ENCODE data around the gene SLC22A5. TPM values are rescaled to one million over a fixed set of nuclear protein-coding genes. Genes with fewer than 3 reads are reported as not detected.

Gene SLC22A5
- total RNA-seq, 3 donors from 2014 or later (not counting 1 experiment from before 2014, with no cell fraction given), result 1.6 to 5.0 (median 3.9) TPM

DNA sequence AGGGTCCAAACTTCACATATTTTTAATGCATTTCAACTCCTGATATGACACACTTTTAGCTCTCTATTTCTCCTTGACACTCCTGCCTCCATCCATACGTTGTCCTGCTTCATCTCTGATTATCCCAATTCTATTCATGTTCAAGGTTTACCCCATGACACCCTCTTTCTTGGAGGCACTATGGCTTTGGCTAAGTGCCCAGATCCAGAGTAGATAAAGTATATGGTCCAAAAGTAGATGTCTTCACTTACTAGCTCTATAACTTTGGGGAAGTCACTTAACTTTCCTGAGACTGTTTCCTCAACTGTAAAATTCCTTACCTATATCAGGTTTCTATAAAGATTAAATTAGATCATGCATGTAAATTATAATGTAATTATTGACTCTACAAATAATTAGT lies 36.1 kb downstream of the SLC22A5 start:
- Histone ChIP-seq H3K27me3 (ENCODE audit: control insufficient read depth, insufficient read depth, low read length) (no peaks in the 10 kb centered on the region), H3K36me3 (ENCODE audit: control insufficient read depth, insufficient read depth, low read length) (no peaks in the 10 kb centered on the region), H3K9me3 (ENCODE audit: control insufficient read depth, insufficient read depth, low read length) (no peaks in the 10 kb centered on the region), H3K27ac (ENCODE audit: low read length) (no peak overlapping the region), H3K4me3 (ENCODE audit: low read length) (no peak overlapping the region), H3K4me1 (ENCODE audit: control insufficient read depth, insufficient read depth, low read length) (peaks cover 27% of the 10 kb centered on the region)
- 100% methylated on average over 1 of the region's 1 CpG for WGBS (ENCODE audit: insufficient coverage)
- no peak overlapping the region for H3K4me3 Mint-ChIP-seq
- no peaks in the 10 kb centered on the region for H3K27me3 Mint-ChIP-seq (ENCODE audit: low read depth in 2 of 2)
- H3K4me1 Mint-ChIP-seq, result peaks cover 49% of the 10 kb centered on the region in 2 donors
- intact Hi-C loops (cut with micrococcal nuclease), result no loop called here
- no peaks in the 10 kb centered on the region for H3K9me3 Mint-ChIP-seq
- peak overlapping the region; percentile 11 to 100 for H3K27ac Mint-ChIP-seq
- H3K36me3 Mint-ChIP-seq, result no peaks in the 10 kb centered on the region
- ATAC-seq (no peak), DNase-seq (no peak)
- TF ChIP-seq, protein P1, sequence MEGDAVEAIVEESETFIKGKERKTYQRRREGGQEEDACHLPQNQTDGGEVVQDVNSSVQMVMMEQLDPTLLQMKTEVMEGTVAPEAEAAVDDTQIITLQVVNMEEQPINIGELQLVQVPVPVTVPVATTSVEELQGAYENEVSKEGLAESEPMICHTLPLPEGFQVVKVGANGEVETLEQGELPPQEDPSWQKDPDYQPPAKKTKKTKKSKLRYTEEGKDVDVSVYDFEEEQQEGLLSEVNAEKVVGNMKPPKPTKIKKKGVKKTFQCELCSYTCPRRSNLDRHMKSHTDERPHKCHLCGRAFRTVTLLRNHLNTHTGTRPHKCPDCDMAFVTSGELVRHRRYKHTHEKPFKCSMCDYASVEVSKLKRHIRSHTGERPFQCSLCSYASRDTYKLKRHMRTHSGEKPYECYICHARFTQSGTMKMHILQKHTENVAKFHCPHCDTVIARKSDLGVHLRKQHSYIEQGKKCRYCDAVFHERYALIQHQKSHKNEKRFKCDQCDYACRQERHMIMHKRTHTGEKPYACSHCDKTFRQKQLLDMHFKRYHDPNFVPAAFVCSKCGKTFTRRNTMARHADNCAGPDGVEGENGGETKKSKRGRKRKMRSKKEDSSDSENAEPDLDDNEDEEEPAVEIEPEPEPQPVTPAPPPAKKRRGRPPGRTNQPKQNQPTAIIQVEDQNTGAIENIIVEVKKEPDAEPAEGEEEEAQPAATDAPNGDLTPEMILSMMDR (IDR thresholded peaks at IDR 0.05), result no peak

DNA sequence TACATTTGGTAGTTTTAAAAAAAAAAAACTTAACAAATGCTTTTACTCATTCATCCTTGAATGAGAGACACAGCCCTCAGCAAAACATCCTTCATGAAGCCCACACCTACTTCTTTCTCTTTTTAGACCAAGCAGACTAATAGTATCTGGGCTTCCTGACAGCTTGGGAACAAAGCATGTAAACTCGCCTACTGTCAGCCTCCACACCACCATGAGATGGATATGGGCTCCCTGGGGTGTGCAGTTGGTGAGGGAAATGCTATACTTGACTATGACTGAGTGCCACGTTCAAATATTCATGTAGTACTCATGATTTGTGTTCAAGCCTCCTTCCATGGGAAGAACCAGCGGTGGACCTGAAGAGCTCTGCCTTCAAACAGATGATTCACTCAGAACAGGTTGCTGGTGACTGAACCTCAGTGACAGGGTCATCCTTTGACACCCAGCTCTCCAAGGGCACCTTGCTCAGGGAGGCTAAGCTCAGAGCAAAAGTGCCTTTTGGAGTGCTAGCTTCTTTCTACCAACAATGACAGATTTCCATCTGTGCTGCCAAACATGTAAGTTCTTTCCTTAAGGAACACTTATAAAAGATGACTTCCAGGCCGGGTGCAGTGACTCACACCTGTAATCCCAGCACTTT lies 36.8 kb downstream of the SLC22A5 start:
- TF ChIP-seq, protein P1 (IDR thresholded peaks at IDR 0.05), result no peak
- Mint-ChIP-seq H3K27me3 (ENCODE audit: low read depth in 2 of 2) (no peaks in the 10 kb centered on the region), H3K9me3 (no peaks in the 10 kb centered on the region), H3K4me1 (peaks cover 44 to 46% of the 10 kb centered on the region in 2 donors), H3K27ac (peak overlapping the region; percentile 99 to 100), H3K4me3 (no peak overlapping the region), H3K36me3 (no peaks in the 10 kb centered on the region)
- WGBS (ENCODE audit: insufficient coverage), result 88% methylated on average over 3 of the region's 4 CpGs
- Histone ChIP-seq H3K9me3 (ENCODE audit: control insufficient read depth, insufficient read depth, low read length) (no peaks in the 10 kb centered on the region), H3K4me1 (ENCODE audit: control insufficient read depth, insufficient read depth, low read length) (peaks cover 29% of the 10 kb centered on the region), H3K27me3 (ENCODE audit: control insufficient read depth, insufficient read depth, low read length) (no peaks in the 10 kb centered on the region), H3K4me3 (ENCODE audit: low read length) (no peak overlapping the region), H3K27ac (ENCODE audit: low read length) (no peak overlapping the region), H3K36me3 (ENCODE audit: control insufficient read depth, insufficient read depth, low read length) (no peaks in the 10 kb centered on the region)
- ATAC-seq (no peak), DNase-seq (no peak)
- intact Hi-C loops (cut with micrococcal nuclease), result no loop called here

DNA sequence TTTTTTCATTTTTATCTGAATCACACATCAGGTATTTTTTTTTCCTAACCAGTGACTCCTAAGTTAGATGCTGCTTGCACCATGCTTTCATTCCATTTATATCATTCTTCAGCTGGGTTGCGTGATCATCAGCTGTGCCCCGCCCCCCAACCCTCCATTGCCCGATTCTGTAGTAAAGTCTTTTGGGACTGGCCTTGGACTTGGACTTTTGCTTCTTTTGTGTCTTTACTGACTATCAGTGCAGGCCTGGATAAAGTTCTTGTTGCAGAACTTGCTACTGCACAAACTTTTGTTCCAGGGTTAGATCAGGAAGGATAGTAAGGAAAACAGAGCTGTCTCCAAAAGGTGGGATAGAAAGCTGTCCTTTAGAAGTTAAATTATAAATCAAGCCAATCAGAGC lies 38.5 kb downstream of the SLC22A5 start:
- ATAC-seq (no peak), DNase-seq (no peak)
- Histone ChIP-seq H3K4me1 (ENCODE audit: control insufficient read depth, insufficient read depth, low read length) (peaks cover 37% of the 10 kb centered on the region), H3K9me3 (ENCODE audit: control insufficient read depth, insufficient read depth, low read length) (no peaks in the 10 kb centered on the region), H3K36me3 (ENCODE audit: control insufficient read depth, insufficient read depth, low read length) (no peaks in the 10 kb centered on the region), H3K4me3 (ENCODE audit: low read length) (no peak overlapping the region), H3K27ac (ENCODE audit: low read length) (peak overlapping the region; percentile 45), H3K27me3 (ENCODE audit: control insufficient read depth, insufficient read depth, low read length) (no peaks in the 10 kb centered on the region)
- peaks cover 1% of the 10 kb centered on the region for H3K36me3 Mint-ChIP-seq
- H3K27me3 Mint-ChIP-seq (ENCODE audit: low read depth in 2 of 2), result no peaks in the 10 kb centered on the region
- H3K9me3 Mint-ChIP-seq, result no peaks in the 10 kb centered on the region
- H3K4me3 Mint-ChIP-seq, result no peak overlapping the region
- intact Hi-C loops (cut with micrococcal nuclease), result no loop called here
- TF ChIP-seq, protein P1 (IDR thresholded peaks at IDR 0.05), result no peak
- H3K4me1 Mint-ChIP-seq, result peaks cover 55 to 58% of the 10 kb centered on the region in 2 donors
- 99% methylated on average over 3 of the region's 3 CpGs for WGBS (ENCODE audit: insufficient coverage)
- peak overlapping the region; percentile 99 to 100 for H3K27ac Mint-ChIP-seq

DNA sequence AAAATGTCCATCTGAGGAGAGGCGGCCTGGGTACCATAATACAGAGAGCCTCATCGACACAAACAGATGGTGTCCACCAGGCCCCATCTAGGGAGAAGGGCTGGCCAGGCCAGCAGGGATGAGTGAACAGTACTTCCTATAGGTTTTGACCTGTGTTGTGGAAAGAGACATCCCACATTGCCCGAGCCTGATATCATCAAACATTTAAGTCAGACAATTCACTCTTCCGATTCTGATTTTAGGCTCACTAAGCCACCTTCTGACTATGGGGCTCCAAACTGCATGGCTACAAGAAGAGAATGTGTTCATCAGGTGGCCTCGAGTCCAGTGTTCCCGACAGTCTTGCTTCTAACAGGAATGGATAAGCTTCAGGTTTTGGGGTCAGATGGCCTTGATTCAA lies 38.9 kb downstream of the SLC22A5 start:
- H3K27ac ChIP-seq (ENCODE audit: low read length), result peak overlapping the region; percentile 100
- H3K36me3 ChIP-seq (ENCODE audit: control insufficient read depth, insufficient read depth, low read length), result no peaks in the 10 kb centered on the region
- H3K9me3 ChIP-seq (ENCODE audit: control insufficient read depth, insufficient read depth, low read length), result no peaks in the 10 kb centered on the region
- peaks cover 37% of the 10 kb centered on the region for H3K4me1 ChIP-seq (ENCODE audit: control insufficient read depth, insufficient read depth, low read length)
- intact Hi-C loops (cut with micrococcal nuclease), result no loop called here
- no peaks in the 10 kb centered on the region for H3K9me3 Mint-ChIP-seq
- peak overlapping the region; percentile 99 to 100 for H3K27ac Mint-ChIP-seq
- TF ChIP-seq, protein P1 (IDR thresholded peaks at IDR 0.05), result no peak
- no peak overlapping the region for H3K4me3 ChIP-seq (ENCODE audit: low read length)
- no peaks in the 10 kb centered on the region for H3K27me3 Mint-ChIP-seq (ENCODE audit: low read depth in 2 of 2)
- peaks cover 6% of the 10 kb centered on the region for H3K36me3 Mint-ChIP-seq
- 98% methylated on average over 6 of the region's 6 CpGs for WGBS (ENCODE audit: insufficient coverage)
- no peaks in the 10 kb centered on the region for H3K27me3 ChIP-seq (ENCODE audit: control insufficient read depth, insufficient read depth, low read length)
- ATAC-seq (no peak), DNase-seq (no peak)
- H3K4me1 Mint-ChIP-seq, result peaks cover 60 to 61% of the 10 kb centered on the region in 2 donors
- H3K4me3 Mint-ChIP-seq, result peak overlapping the region; percentile 6
